Measurements from ENCODE around the gene PIGT.

PIGT gene

GRCh38 chr20:45409521-45410272 lies 6.2 kb upstream of the PIGT start:
- POLR2A ChIA-PET: interaction anchor here (0.8 kb wide), 1 partner anchor 82 kb away, joined by 3 read pairs; no protein-coding TSS in a partner anchor
- no peak for DNase-seq (ENCODE audit: extremely low spot score)
- CTCF ChIA-PET: no interaction called here
- no peak for TF ChIP-seq HDGF (IDR thresholded peaks at IDR 0.05; ENCODE audit: borderline replicate concordance)
- TF ChIP-seq SUZ12 (IDR thresholded peaks at IDR 0.05): no peak
- no peak for TF ChIP-seq CTBP1 (IDR thresholded peaks at IDR 0.05; ENCODE audit: borderline replicate concordance)
- no peak for TF ChIP-seq LEF1 (IDR thresholded peaks at IDR 0.05; ENCODE audit: borderline replicate concordance)
- TF ChIP-seq FOXK2 (IDR thresholded peaks at IDR 0.05): no peak
- no peak for TF ChIP-seq L3MBTL2 (conservative IDR thresholded peaks at IDR 0.05)
- TF ChIP-seq PKNOX1 (IDR thresholded peaks at IDR 0.05): no peak
- TF ChIP-seq SP1 (IDR thresholded peaks at IDR 0.05): no peak
- TF ChIP-seq BHLHE40 (IDR thresholded peaks at IDR 0.05; ENCODE audit: borderline replicate concordance): no peak

GRCh38 chr20:45410887-45411286 lies 5.1 kb upstream of the PIGT start:
- POLR2A ChIA-PET: no interaction called here
- CTCF ChIA-PET: interaction anchor here (0.6 to 1.2 kb wide), 2 partner anchors 35 to 37 kb away, joined by 3 read pairs; no protein-coding TSS in a partner anchor
- DNase-seq (ENCODE audit: extremely low spot score): no peak
- TF ChIP-seq ARNT (IDR thresholded peaks at IDR 0.05) (no peak), FOXK2 (IDR thresholded peaks at IDR 0.05) (no peak), FOXM1 (IDR thresholded peaks at IDR 0.05; ENCODE audit: borderline replicate concordance) (no peak), TARDBP (IDR thresholded peaks at IDR 0.05) (no peak), ELF4 (IDR thresholded peaks at IDR 0.05) (no peak), LEF1 (IDR thresholded peaks at IDR 0.05; ENCODE audit: borderline replicate concordance) (no peak), HDGF (IDR thresholded peaks at IDR 0.05; ENCODE audit: borderline replicate concordance) (no peak), L3MBTL2 (conservative IDR thresholded peaks at IDR 0.05) (no peak), BHLHE40 (IDR thresholded peaks at IDR 0.05; ENCODE audit: borderline replicate concordance) (no peak), ZNF384 (IDR thresholded peaks at IDR 0.05) (no peak), SUZ12 (IDR thresholded peaks at IDR 0.05) (no peak), SP1 (IDR thresholded peaks at IDR 0.05) (no peak)

GRCh38 chr20:45412653-45413052 lies 3.3 kb upstream of the PIGT start:
- CTCF ChIA-PET: no interaction called here
- POLR2A ChIA-PET: no interaction called here
- DNase-seq (ENCODE audit: extremely low spot score): no peak
- TF ChIP-seq ZNF384 (IDR thresholded peaks at IDR 0.05) (no peak), PKNOX1 (IDR thresholded peaks at IDR 0.05) (no peak), BHLHE40 (IDR thresholded peaks at IDR 0.05; ENCODE audit: borderline replicate concordance) (no peak), TARDBP (IDR thresholded peaks at IDR 0.05) (no peak), SP1 (IDR thresholded peaks at IDR 0.05) (no peak)

- CTCF ChIA-PET: no interaction called here
- no peak for TF ChIP-seq SUZ12 (IDR thresholded peaks at IDR 0.05)
- no peak for TF ChIP-seq FOXK2 (IDR thresholded peaks at IDR 0.05)
- no peak for TF ChIP-seq CTBP1 (IDR thresholded peaks at IDR 0.05; ENCODE audit: borderline replicate concordance)
- no peak for TF ChIP-seq PKNOX1 (IDR thresholded peaks at IDR 0.05)
- no peak for TF ChIP-seq TARDBP (IDR thresholded peaks at IDR 0.05)
- TF ChIP-seq ZNF384 (IDR thresholded peaks at IDR 0.05): no peak
- no peak for TF ChIP-seq BHLHE40 (IDR thresholded peaks at IDR 0.05; ENCODE audit: borderline replicate concordance)
- no peak for TF ChIP-seq LEF1 (IDR thresholded peaks at IDR 0.05; ENCODE audit: borderline replicate concordance)
- POLR2A ChIA-PET: no interaction called here
- no peak for DNase-seq (ENCODE audit: extremely low spot score)
These were observed 2.5 kb upstream of the PIGT start for GRCh38 chr20:45413479-45413878.

- ChIA-PET CTCF (interaction anchor here (0.5 kb wide), 1 partner anchor 94 kb away, joined by 3 read pairs; no protein-coding TSS in a partner anchor), POLR2A (interaction anchor here (1.2 to 2.9 kb wide), 4 partner anchors 10 to 90 kb away, joined by 3 to 43 read pairs (median 14); partner anchors contain the start of gene SYS1)
- TF ChIP-seq HDGF (IDR thresholded peaks at IDR 0.05; ENCODE audit: borderline replicate concordance): no peak
- no peak for TF ChIP-seq ZNF384 (IDR thresholded peaks at IDR 0.05)
- no peak for DNase-seq (ENCODE audit: extremely low spot score)
These were observed 976 bp downstream of the PIGT start for GRCh38 chr20:45416917-45417316.

- DNase-seq (ENCODE audit: extremely low spot score): no peak
- no peak for TF ChIP-seq NFRKB (IDR thresholded peaks at IDR 0.05)
- TF ChIP-seq FOXM1 (IDR thresholded peaks at IDR 0.05; ENCODE audit: borderline replicate concordance): no peak
- no peak for TF ChIP-seq TARDBP (IDR thresholded peaks at IDR 0.05)
- TF ChIP-seq ELF4 (IDR thresholded peaks at IDR 0.05): no peak
- TF ChIP-seq FOXK2 (IDR thresholded peaks at IDR 0.05): no peak
- TF ChIP-seq ZNF384 (IDR thresholded peaks at IDR 0.05): no peak
- no peak for TF ChIP-seq ARNT (IDR thresholded peaks at IDR 0.05)
- TF ChIP-seq LEF1 (IDR thresholded peaks at IDR 0.05; ENCODE audit: borderline replicate concordance): no peak
- TF ChIP-seq CTBP1 (IDR thresholded peaks at IDR 0.05; ENCODE audit: borderline replicate concordance): no peak
- TF ChIP-seq SP1 (IDR thresholded peaks at IDR 0.05): no peak
- no peak for TF ChIP-seq PKNOX1 (IDR thresholded peaks at IDR 0.05)
- no peak for TF ChIP-seq SUZ12 (IDR thresholded peaks at IDR 0.05)
- CTCF ChIA-PET: no interaction called here
- POLR2A ChIA-PET: no interaction called here
These were observed 3.5 kb downstream of the PIGT start for GRCh38 chr20:45419188-45420091.
